ENCODE measurements around the gene CCDC18.
"Not testable (repeated sequence)": the region's sequence is repeated elsewhere in the genome, so short reads cannot be mapped to it uniquely, and the experiment has no call there.

The CCDC18 gene

DNA sequence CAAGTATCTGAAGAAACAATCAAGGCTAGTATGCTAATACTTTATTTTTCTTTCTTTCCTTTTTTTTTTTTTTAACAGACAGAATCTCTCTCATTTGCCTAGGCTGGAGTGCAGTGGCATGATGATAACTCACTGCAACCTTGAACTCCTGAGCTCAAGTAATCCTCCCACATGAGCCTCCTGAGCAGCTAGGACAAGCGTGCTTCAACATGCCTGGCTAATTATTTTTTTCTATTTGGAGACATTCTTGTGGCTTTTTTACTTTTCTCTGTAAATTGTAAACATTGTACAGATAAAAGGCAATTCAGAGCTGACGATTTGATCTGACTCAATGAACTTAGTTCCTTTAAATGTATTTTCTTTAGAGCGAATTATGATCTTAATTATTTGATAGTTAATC is 41.4 kb downstream of the CCDC18 start:
- no peaks in the 10 kb centered on the region for H3K27me3 Mint-ChIP-seq
- no peak overlapping the region for H3K4me3 Mint-ChIP-seq
- peaks cover 8% of the 10 kb centered on the region for H3K4me1 Mint-ChIP-seq
- DNase-seq (ENCODE audit: low spot score in 2 of 2): no peak
- peaks cover 13% of the 10 kb centered on the region for H3K36me3 Mint-ChIP-seq (ENCODE audit: insufficient read depth)
- ATAC-seq (replicated peaks; ENCODE audit: extremely low read depth, poor library complexity, severe bottlenecking): no peak
- no peaks in the 10 kb centered on the region for H3K9me3 Mint-ChIP-seq
- no peak overlapping the region for H3K27ac Mint-ChIP-seq (ENCODE audit: low read depth)

- no peak overlapping the region for H3K27ac Mint-ChIP-seq (ENCODE audit: low read depth)
- ATAC-seq (replicated peaks; ENCODE audit: extremely low read depth, poor library complexity, severe bottlenecking): no peak
- H3K27me3 Mint-ChIP-seq: no peaks in the 10 kb centered on the region
- peaks cover 8% of the 10 kb centered on the region for H3K4me1 Mint-ChIP-seq
- peaks cover 10% of the 10 kb centered on the region for H3K36me3 Mint-ChIP-seq (ENCODE audit: insufficient read depth)
- no peak overlapping the region for H3K4me3 Mint-ChIP-seq
- no peak for DNase-seq (ENCODE audit: low spot score in 2 of 2)
- no peaks in the 10 kb centered on the region for H3K9me3 Mint-ChIP-seq
These were observed 42.6 kb downstream of the CCDC18 start for GRCh38 chr1:93223023-93223675.

DNA sequence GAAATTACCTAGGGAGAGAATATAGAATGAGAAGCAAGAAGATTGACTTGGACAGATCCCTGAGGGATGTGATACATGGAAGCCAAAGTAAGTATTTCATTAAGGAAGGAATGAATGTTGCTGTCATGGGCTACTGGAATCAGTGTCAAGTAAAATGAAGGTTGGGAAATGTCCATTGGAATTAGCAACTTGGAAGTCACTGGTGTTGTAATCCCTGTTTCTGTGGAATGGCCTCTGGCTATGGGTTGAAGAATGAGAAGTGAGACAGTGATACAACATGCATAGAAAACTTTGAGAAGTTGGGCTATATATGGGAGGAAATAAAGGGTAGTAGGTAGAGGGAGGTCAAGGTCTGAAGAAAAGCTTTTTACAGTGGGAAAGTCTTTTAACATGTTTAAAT is 54.7 kb downstream of the CCDC18 start:
- Mint-ChIP-seq H3K27ac (ENCODE audit: low read depth) (no peak overlapping the region), H3K27me3 (no peaks in the 10 kb centered on the region)
- no peak for ATAC-seq (replicated peaks; ENCODE audit: extremely low read depth, poor library complexity, severe bottlenecking)

GRCh38 chr1:93237021-93237420 is 56.5 kb downstream of the CCDC18 start:
- Mint-ChIP-seq H3K4me3 (no peak overlapping the region), H3K4me1 (no peaks in the 10 kb centered on the region), H3K27ac (ENCODE audit: low read depth) (no peak overlapping the region), H3K27me3 (no peaks in the 10 kb centered on the region), H3K36me3 (ENCODE audit: insufficient read depth) (peaks cover 15% of the 10 kb centered on the region), H3K9me3 (no peaks in the 10 kb centered on the region)
- DNase-seq (ENCODE audit: low spot score in 2 of 2) (no peak), ATAC-seq (replicated peaks; ENCODE audit: extremely low read depth, poor library complexity, severe bottlenecking) (no peak)

More for the DNA sequence above, 54.7 kb downstream of the CCDC18 start:
- Mint-ChIP-seq H3K36me3 (ENCODE audit: insufficient read depth) (peaks cover 10% of the 10 kb centered on the region), H3K4me3 (no peak overlapping the region), H3K9me3 (no peaks in the 10 kb centered on the region), H3K4me1 (no peaks in the 10 kb centered on the region)
- DNase-seq (ENCODE audit: low spot score in 2 of 2): no peak

DNA sequence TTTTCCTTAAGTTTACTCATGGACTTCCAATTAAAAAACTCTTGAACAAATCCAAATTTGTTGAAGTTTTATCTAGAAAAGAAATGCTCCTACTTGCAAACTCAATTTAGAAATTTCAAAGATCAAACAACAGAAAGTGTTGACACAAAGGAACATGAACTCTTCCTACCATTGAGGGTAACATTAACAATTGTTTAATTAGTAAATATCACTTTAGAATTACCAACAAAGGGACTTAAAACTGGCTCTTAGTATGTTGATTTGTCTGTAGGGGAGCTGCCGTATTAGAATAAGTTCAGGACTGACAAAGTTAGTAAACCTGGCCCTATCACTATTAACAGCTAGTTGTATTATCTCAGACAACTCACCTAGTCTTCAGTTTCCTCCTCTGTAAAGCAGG is 57.9 kb downstream of the CCDC18 start:
- ATAC-seq (replicated peaks; ENCODE audit: extremely low read depth, poor library complexity, severe bottlenecking) (no peak), DNase-seq (ENCODE audit: low spot score in 2 of 2) (no peak)
- Mint-ChIP-seq H3K9me3 (peaks cover 1% of the 10 kb centered on the region), H3K4me3 (no peak overlapping the region), H3K4me1 (no peaks in the 10 kb centered on the region), H3K27me3 (no peaks in the 10 kb centered on the region), H3K27ac (ENCODE audit: low read depth) (no peak overlapping the region), H3K36me3 (ENCODE audit: insufficient read depth) (peaks cover 15% of the 10 kb centered on the region)

- DNase-seq (ENCODE audit: low spot score in 2 of 2) (no peak), ATAC-seq (replicated peaks; ENCODE audit: extremely low read depth, poor library complexity, severe bottlenecking) (no peak)
- peaks cover 7% of the 10 kb centered on the region for H3K9me3 Mint-ChIP-seq
- no peaks in the 10 kb centered on the region for H3K4me1 Mint-ChIP-seq
- no peak overlapping the region for H3K4me3 Mint-ChIP-seq
- H3K36me3 Mint-ChIP-seq (ENCODE audit: insufficient read depth): peaks cover 13% of the 10 kb centered on the region
- no peak overlapping the region for H3K27ac Mint-ChIP-seq (ENCODE audit: low read depth)
- no peaks in the 10 kb centered on the region for H3K27me3 Mint-ChIP-seq
These were observed 59.3 kb downstream of the CCDC18 start for GRCh38 chr1:93239863-93240262.

DNA sequence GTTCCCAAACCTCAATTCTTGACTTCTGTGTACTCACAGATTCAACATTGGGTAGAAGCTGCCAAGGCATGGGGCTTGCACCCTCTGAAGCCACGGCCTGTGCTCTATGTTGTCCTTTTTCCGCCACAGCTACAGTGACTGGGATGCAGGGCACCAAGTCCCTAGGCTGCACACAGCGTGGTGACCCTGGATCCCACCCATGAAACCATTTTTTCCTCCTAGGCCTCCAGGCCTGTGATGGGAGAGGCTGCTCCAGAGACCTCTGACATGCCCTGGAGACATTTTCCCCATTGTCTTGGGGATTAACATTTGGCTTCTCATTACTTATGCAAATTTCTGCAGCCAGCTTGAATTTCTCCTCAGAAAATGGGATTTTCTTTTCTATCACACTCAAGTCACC is 62.7 kb downstream of the CCDC18 start:
- H3K4me3 Mint-ChIP-seq; H3K27me3 Mint-ChIP-seq; H3K27ac Mint-ChIP-seq (ENCODE audit: low read depth); H3K4me1 Mint-ChIP-seq; H3K9me3 Mint-ChIP-seq; ATAC-seq (replicated peaks; ENCODE audit: extremely low read depth, poor library complexity, severe bottlenecking); DNase-seq (ENCODE audit: low spot score in 2 of 2): not testable (repeated sequence)
- peaks cover 10% of the 10 kb centered on the region for H3K36me3 Mint-ChIP-seq (ENCODE audit: insufficient read depth)

- Mint-ChIP-seq H3K4me1 (no peaks in the 10 kb centered on the region), H3K36me3 (ENCODE audit: insufficient read depth) (peaks cover 12% of the 10 kb centered on the region), H3K4me3 (no peak overlapping the region), H3K27ac (ENCODE audit: low read depth) (no peak overlapping the region), H3K27me3 (no peaks in the 10 kb centered on the region), H3K9me3 (peaks cover 7% of the 10 kb centered on the region)
- DNase-seq (ENCODE audit: low spot score in 2 of 2) (no peak), ATAC-seq (replicated peaks; ENCODE audit: extremely low read depth, poor library complexity, severe bottlenecking) (no peak)
These were observed 64.0 kb downstream of the CCDC18 start for GRCh38 chr1:93244298-93245069.

DNA sequence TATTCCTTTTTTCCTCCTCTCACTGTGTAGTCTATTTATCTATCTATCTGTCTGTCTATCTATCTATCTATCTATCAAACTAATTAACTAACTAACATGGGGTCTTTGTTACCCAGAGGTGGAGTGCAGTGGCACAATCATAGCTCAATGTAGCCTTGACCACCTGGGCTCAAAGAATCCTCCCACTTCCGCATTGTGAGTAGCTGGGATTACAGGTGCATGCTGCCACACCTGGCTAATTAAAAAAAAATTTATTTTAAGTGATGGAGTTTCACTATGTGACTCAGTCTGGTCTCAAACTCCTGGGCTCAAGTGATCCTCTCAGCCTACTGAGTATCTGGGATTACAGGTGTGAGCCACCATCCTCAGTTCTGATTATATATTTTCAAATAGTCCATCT is 71.4 kb downstream of the CCDC18 start:
- peaks cover 5% of the 10 kb centered on the region for H3K36me3 Mint-ChIP-seq (ENCODE audit: insufficient read depth)
- H3K4me3 Mint-ChIP-seq: no peak overlapping the region
- ATAC-seq (replicated peaks; ENCODE audit: extremely low read depth, poor library complexity, severe bottlenecking) (no peak), DNase-seq (ENCODE audit: low spot score in 2 of 2) (no peak)
- H3K27me3 Mint-ChIP-seq: no peaks in the 10 kb centered on the region
- peaks cover 5% of the 10 kb centered on the region for H3K4me1 Mint-ChIP-seq
- H3K27ac Mint-ChIP-seq (ENCODE audit: low read depth): no peak overlapping the region
- peaks cover 7% of the 10 kb centered on the region for H3K9me3 Mint-ChIP-seq

GRCh38 chr1:93252598-93252997 is 72.1 kb downstream of the CCDC18 start:
- no peak for DNase-seq (ENCODE audit: low spot score in 2 of 2)
- ATAC-seq (replicated peaks; ENCODE audit: extremely low read depth, poor library complexity, severe bottlenecking): no peak
- Mint-ChIP-seq H3K27me3 (no peaks in the 10 kb centered on the region), H3K4me3 (no peak overlapping the region), H3K27ac (ENCODE audit: low read depth) (no peak overlapping the region), H3K36me3 (ENCODE audit: insufficient read depth) (peaks cover 3% of the 10 kb centered on the region), H3K4me1 (peaks cover 5% of the 10 kb centered on the region), H3K9me3 (peaks cover 7% of the 10 kb centered on the region)

DNA sequence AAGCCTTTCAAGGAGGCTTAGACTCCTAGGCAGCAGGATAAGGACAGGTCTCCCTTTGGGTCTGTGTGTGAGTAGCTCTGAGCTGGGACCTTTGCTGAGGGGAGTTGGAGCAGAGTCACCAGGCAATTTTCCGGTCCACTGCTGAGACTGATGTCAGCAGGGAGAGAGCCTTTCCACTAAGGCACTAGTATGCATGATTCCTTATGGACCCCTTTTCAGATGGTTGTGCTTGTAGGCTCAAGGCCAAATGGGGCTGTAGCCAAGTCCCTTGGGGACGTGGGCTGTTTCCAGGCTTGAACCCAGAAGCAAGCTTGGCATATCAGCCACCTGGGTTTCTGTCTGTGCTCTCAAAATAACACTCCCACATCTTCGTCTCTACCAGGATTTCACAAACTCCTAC is 73.0 kb downstream of the CCDC18 start:
- H3K27ac Mint-ChIP-seq (ENCODE audit: low read depth): no peak overlapping the region
- peaks cover 2% of the 10 kb centered on the region for H3K36me3 Mint-ChIP-seq (ENCODE audit: insufficient read depth)
- ATAC-seq (replicated peaks; ENCODE audit: extremely low read depth, poor library complexity, severe bottlenecking) (no peak), DNase-seq (ENCODE audit: low spot score in 2 of 2) (no peak)
- peaks cover 5% of the 10 kb centered on the region for H3K4me1 Mint-ChIP-seq
- H3K4me3 Mint-ChIP-seq: no peak overlapping the region
- H3K27me3 Mint-ChIP-seq: no peaks in the 10 kb centered on the region
- peaks cover 7% of the 10 kb centered on the region for H3K9me3 Mint-ChIP-seq

- Mint-ChIP-seq H3K4me3 (no peak overlapping the region), H3K27ac (ENCODE audit: low read depth) (no peak overlapping the region), H3K36me3 (ENCODE audit: insufficient read depth) (peaks cover 2% of the 10 kb centered on the region), H3K4me1 (peaks cover 4% of the 10 kb centered on the region), H3K27me3 (no peaks in the 10 kb centered on the region), H3K9me3 (peaks cover 7% of the 10 kb centered on the region)
- ATAC-seq (replicated peaks; ENCODE audit: extremely low read depth, poor library complexity, severe bottlenecking) (no peak), DNase-seq (ENCODE audit: low spot score in 2 of 2) (no peak)
These were observed 74.9 kb downstream of the CCDC18 start for GRCh38 chr1:93255222-93256079.
